Stimulated activated CD4-positive, alpha-beta T cell treated with anti-CD3 and anti-CD28 coated beads, Interleukin-12 subunit alpha, Interleukin-12 subunit beta, amount 100 ng/mL, for 24 hours (primary cell): ENCODE results near the gene PARD3.

Source experiments
- DNase-seq, 2 experiments: peaks; one replicate each; pipeline ENCODE4 v3.0.0-alpha.2; 2020; ENCODE audit warnings: low read depth in 2 of 2

Gene PARD3

GRCh38 chr10:34540492-34540891 is 274.6 kb downstream of the PARD3 start:
- DNase-seq: no peak

GRCh38 chr10:34539533-34540315 is 275.4 kb downstream of the PARD3 start:
- no peak for DNase-seq

GRCh38 chr10:34538281-34538829 is 276.7 kb downstream of the PARD3 start:
- no peak for DNase-seq

- DNase-seq: no peak
These were observed 277.4 kb downstream of the PARD3 start for GRCh38 chr10:34537629-34538231.

GRCh38 chr10:34535872-34536271 is 279.2 kb downstream of the PARD3 start:
- no peak for DNase-seq

GRCh38 chr10:34530778-34531177 is 284.3 kb downstream of the PARD3 start:
- no peak for DNase-seq

- no peak for DNase-seq
These were observed 286.8 kb downstream of the PARD3 start for GRCh38 chr10:34528320-34528719.

GRCh38 chr10:34526758-34527730 is 288.1 kb downstream of the PARD3 start:
- DNase-seq: no peak

GRCh38 chr10:34526186-34526585 is 288.9 kb downstream of the PARD3 start:
- DNase-seq: no peak

GRCh38 chr10:34524369-34525091 is 290.6 kb downstream of the PARD3 start:
- DNase-seq: no peak

GRCh38 chr10:34523017-34523767 is 291.9 kb downstream of the PARD3 start:
- no peak for DNase-seq

GRCh38 chr10:34522546-34522945 is 292.6 kb downstream of the PARD3 start:
- no peak for DNase-seq

GRCh38 chr10:34520510-34520909 is 294.6 kb downstream of the PARD3 start:
- no peak for DNase-seq

GRCh38 chr10:34520084-34520483 is 295.0 kb downstream of the PARD3 start:
- no peak for DNase-seq

- DNase-seq: no peak
These were observed 300.8 kb downstream of the PARD3 start for GRCh38 chr10:34514290-34514689.

- no peak for DNase-seq
These were observed 301.5 kb downstream of the PARD3 start for GRCh38 chr10:34513636-34514035.

GRCh38 chr10:34507217-34507616 is 307.9 kb downstream of the PARD3 start:
- no peak for DNase-seq

- DNase-seq: no peak
These were observed 308.3 kb downstream of the PARD3 start for GRCh38 chr10:34506786-34507185.

GRCh38 chr10:34505338-34505737 is 309.8 kb downstream of the PARD3 start:
- no peak for DNase-seq

- DNase-seq: no peak
These were observed 310.6 kb downstream of the PARD3 start for GRCh38 chr10:34504534-34504933.

- no peak for DNase-seq
These were observed 311.4 kb downstream of the PARD3 start for GRCh38 chr10:34503704-34504103.
